ENCODE measurements around the gene ARNT2.

Gene ARNT2

DNA sequence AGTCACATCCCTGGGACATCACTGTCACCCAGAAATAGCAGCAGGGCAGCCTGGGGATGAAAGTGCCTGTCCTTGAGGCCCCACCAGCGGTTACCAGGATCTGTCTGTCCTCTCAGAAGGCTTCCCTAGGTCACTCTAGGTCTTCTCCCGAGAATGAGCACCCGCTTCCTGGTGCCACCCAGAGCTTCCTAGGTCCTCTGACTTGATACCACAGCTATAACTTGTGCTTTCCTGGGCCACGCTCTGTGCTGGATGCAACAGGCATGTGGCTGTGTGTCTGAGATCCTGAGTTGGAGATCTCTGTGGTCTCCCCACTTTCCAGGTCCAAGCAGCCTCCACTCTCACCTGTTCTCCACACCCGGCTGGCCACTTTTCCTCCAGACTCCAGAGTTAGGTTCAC lies 25.8 kb downstream of the ARNT2 start:
- DNase-seq (ENCODE audit: low read depth), result no peak
- H3K4me3 ChIP-seq (ENCODE audit: control insufficient read depth, low read depth, low read length), result no peak overlapping the region

DNA sequence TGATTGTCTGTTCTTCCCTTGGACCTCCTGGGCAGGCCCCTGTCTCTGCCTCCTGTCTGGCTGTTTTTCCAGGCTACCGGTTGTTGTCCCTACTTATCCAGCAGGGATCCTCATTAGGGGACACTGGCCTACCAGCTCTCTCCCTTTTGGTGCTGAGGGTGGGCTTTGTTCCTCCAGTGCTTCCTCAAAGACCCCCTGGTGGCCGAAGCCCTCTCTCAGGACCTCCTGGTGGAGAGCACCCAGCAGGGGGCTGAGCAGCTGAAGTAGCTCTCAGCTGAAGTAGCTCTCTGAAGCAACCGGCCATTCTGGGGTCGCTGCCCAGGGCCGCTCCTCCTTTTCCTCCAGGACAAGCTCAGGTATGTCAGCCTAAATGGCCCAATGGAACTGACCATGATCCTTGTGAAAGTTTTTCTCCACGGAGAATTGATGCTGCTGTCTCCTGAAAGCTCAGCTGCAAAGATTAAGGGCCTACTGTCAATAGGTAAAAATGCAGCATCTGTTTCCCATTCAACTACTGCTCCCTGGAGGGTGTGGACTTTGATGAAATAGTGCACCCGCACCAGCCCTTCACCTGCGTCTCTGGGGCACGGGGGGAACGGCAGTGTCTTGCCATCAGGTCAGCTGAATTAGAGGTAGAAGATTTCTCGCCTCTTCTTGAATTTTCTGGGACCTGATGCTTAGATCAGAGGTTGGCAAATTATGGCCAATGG lies 27.6 kb downstream of the ARNT2 start:
- TF ChIP-seq, protein P1, sequence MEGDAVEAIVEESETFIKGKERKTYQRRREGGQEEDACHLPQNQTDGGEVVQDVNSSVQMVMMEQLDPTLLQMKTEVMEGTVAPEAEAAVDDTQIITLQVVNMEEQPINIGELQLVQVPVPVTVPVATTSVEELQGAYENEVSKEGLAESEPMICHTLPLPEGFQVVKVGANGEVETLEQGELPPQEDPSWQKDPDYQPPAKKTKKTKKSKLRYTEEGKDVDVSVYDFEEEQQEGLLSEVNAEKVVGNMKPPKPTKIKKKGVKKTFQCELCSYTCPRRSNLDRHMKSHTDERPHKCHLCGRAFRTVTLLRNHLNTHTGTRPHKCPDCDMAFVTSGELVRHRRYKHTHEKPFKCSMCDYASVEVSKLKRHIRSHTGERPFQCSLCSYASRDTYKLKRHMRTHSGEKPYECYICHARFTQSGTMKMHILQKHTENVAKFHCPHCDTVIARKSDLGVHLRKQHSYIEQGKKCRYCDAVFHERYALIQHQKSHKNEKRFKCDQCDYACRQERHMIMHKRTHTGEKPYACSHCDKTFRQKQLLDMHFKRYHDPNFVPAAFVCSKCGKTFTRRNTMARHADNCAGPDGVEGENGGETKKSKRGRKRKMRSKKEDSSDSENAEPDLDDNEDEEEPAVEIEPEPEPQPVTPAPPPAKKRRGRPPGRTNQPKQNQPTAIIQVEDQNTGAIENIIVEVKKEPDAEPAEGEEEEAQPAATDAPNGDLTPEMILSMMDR (conservative IDR thresholded peaks at IDR 0.05; ENCODE audit: control insufficient read depth, insufficient read depth, low read depth, low read length), result no peak
- H3K4me3 ChIP-seq (ENCODE audit: control insufficient read depth, low read depth, low read length), result no peak overlapping the region
- DNase-seq (ENCODE audit: low read depth), result no peak

More for the DNA sequence above, 25.8 kb downstream of the ARNT2 start:
- TF ChIP-seq, protein P1 (conservative IDR thresholded peaks at IDR 0.05; ENCODE audit: control insufficient read depth, insufficient read depth, low read depth, low read length), result no peak

DNA sequence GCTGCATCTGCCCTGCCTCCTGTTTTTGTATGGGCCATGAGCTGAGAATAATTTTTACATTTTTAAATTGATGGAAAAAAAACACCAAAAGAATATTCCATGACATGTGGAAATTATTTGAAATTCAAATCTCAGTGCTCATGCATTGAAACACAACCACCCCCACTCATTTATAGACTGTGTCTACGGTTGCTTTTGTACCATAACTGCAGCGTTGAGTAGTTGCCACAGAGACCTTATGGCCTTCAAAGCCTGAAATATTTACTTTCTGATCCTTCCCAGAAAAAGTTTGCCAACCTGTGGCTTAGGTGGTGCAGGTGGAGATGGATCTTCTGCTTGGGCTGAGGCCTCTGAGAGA lies 28.1 kb downstream of the ARNT2 start:
- no peak overlapping the region for H3K4me3 ChIP-seq (ENCODE audit: control insufficient read depth, low read depth, low read length)
- TF ChIP-seq, protein P1 (conservative IDR thresholded peaks at IDR 0.05; ENCODE audit: control insufficient read depth, insufficient read depth, low read depth, low read length), result no peak
- no peak for DNase-seq (ENCODE audit: low read depth)

DNA sequence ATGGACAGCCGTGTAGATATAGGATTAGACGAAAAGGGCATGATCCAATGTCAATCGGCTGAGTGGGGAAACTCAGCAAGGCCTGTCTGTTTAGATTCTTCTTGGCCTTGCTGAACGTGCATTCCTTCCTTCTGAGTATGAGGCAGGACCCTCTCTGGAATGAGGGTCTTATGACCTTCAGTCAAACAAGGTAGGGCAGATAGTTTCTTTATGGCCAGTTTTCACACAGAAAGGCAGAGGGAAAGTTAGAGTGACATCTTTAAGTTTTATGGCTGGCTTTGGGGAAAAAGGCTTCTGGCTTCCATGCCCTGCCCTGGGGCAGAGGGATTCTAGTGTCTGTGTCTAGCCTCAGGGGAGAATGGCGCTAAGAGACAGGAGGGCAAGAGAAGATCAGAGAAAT lies 29.7 kb downstream of the ARNT2 start:
- no peak for DNase-seq (ENCODE audit: low read depth)
- TF ChIP-seq, protein P1 (conservative IDR thresholded peaks at IDR 0.05; ENCODE audit: control insufficient read depth, insufficient read depth, low read depth, low read length), result no peak
- no peak overlapping the region for H3K4me3 ChIP-seq (ENCODE audit: control insufficient read depth, low read depth, low read length)

- no peak overlapping the region for H3K4me3 ChIP-seq (ENCODE audit: control insufficient read depth, low read depth, low read length)
- TF ChIP-seq, protein P1 (conservative IDR thresholded peaks at IDR 0.05; ENCODE audit: control insufficient read depth, insufficient read depth, low read depth, low read length), result no peak
- no peak for DNase-seq (ENCODE audit: low read depth)
These were observed 30.9 kb downstream of the ARNT2 start for GRCh38 chr15:80434926-80435720.

DNA sequence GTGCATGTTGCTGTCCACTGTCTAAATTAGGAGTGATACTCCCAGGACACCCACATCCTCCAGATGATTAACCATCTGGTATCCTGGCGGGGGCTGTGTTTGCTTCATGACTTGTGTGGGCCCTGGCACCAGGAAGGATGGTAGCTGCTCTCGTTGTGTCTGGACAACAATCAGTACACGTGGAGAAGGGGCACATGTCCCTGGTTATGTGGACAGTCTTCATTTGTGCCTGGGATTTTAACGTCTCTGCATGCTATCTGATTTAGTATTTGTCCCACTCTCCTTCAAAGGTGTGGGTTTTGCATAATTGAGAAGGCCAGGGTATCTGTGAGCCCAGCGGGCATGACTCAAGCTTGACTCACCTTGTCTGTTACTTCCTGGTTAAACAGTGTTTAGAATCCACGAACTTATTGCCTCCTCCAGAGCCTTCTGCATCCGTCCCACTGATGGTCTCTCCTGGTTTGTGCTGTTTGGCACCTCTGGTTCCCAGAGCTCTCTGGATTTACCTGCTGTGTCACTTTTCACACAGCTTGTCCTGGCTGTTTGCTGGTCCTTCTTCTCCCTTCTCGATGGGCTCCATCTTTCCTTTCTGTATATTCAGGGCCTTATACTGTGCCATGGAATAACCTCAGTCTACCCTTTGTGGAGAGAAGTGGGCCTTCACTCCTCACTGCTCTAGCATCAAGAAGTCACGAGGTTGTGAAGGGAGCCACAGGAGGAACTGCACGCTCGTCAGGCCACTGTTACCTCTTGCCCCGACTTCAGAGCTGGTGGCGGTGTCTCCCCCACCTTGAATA lies 32.5 kb downstream of the ARNT2 start:
- TF ChIP-seq, protein P1 (conservative IDR thresholded peaks at IDR 0.05; ENCODE audit: control insufficient read depth, insufficient read depth, low read depth, low read length), result no peak
- H3K4me3 ChIP-seq (ENCODE audit: control insufficient read depth, low read depth, low read length), result no peak overlapping the region
- peak; percentile 61 for DNase-seq (ENCODE audit: low read depth)

All from fibroblast of mammary gland (primary cell).